Vagina (tissue), 2 donors: ENCODE data around the gene EMC8.

Source experiments
- CTCF ChIP-seq, 3 experiments: fragments of 450-650 bp in 2 of 3; fragments of 200-600 bp in 1 of 3; sonication (generic) in 1 of 3; IDR thresholded peaks; one replicate each; pipeline ENCODE4 v1.5.1; 2017 to 2019; ENCODE audit warnings: antibody characterized with exemption in 3 of 3, mild to moderate bottlenecking in 2 of 3, moderate library complexity in 2 of 3
- POLR2AphosphoS5 ChIP-seq, 2 donors: sonication (generic); formaldehyde crosslinking; IDR thresholded peaks; one replicate each; pipeline ENCODE4 v1.9.0; 2017; ENCODE audit warnings: antibody characterized with exemption in 2 of 2, mild to moderate bottlenecking in 2 of 2, low read depth in 1 of 2; ENCODE audit not compliant: insufficient read depth in 1 of 2

DNA sequence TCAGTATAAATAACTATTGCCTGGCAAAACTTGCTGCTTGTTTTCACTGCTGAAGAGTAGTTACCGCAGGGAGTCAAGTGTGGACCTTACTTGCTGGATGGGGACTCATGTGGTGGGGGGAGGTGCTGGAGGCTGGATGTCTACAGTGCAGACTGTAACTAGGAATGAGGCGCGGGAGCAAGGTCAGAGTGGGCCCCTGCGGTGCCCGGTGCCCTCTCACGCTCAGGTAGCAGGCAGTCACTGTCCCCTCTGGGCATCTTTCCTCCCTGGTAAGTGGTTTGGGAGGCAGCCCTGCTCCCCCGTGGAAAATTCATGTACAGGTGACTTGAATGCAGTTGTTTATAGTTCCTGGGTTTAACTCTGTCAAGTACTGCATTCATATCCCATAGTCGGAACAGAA, 4.6 kb downstream of the EMC8 start:
- TF ChIP-seq CTCF (IDR thresholded peaks at IDR 0.05), result no peak
- TF ChIP-seq POLR2AphosphoS5 (IDR thresholded peaks at IDR 0.05; ENCODE audit: insufficient read depth in 1 of 2, low read depth in 1 of 2), result no peak
